Neural progenitor cell (in vitro differentiated cells): ENCODE data around the gene ZDHHC11. TPM values are rescaled to one million over a fixed set of nuclear protein-coding genes. Genes with fewer than 3 reads are reported as not detected.

Experiments
- DNase-seq: peaks from one replicate; pipeline ENCODE4 v3.0.0-alpha.2; 2016; ENCODE audit warnings: low spot score
- H2AFZ ChIP-seq: fragments of 200-600 bp; sonication (generic); replicated peaks from 2 replicates; pipeline ENCODE4 v1.6.1; 2016; ENCODE audit warnings: antibody characterized with exemption
- H3F3A ChIP-seq: fragments of 200-600 bp; sonication (generic); 2 replicates; pipeline ENCODE4 v1.6.1; 2016; ENCODE audit warnings: antibody characterized with exemption, low read depth
- H3K27ac ChIP-seq: fragments of 200-600 bp; sonication (generic); 2 replicates; pipeline ENCODE4 v1.5.1; 2016; ENCODE audit warnings: mild to moderate bottlenecking
- H3K27me3 ChIP-seq: fragments of 200-600 bp; sonication (generic); 2 replicates; pipeline ENCODE4 v1.6.1; 2016; ENCODE audit warnings: mild to moderate bottlenecking, moderate library complexity
- H3K36me3 ChIP-seq: fragments of 200-600 bp; sonication (generic); 2 replicates; pipeline ENCODE4 v1.5.1; 2016
- H3K4me1 ChIP-seq: fragments of 200-600 bp; sonication (generic); 2 replicates; pipeline ENCODE4 v1.6.1; 2016; ENCODE audit warnings: mixed run types
- H3K4me2 ChIP-seq: fragments of 200-600 bp; sonication (generic); 2 replicates; pipeline ENCODE4 v1.6.1; 2016
- H3K4me3 ChIP-seq: fragments of 200-600 bp; sonication (generic); 2 replicates; pipeline ENCODE4 v1.5.1; 2016
- H3K79me2 ChIP-seq: fragments of 200-600 bp; sonication (generic); 2 replicates; pipeline ENCODE4 v1.6.1; 2016; ENCODE audit warnings: low read depth
- H3K9ac ChIP-seq: fragments of 200-600 bp; sonication (generic); 2 replicates; pipeline ENCODE4 v1.6.1; 2016
- H3K9me3 ChIP-seq: fragments of 200-600 bp; sonication (generic); 2 replicates; pipeline ENCODE4 v1.5.1; 2016; ENCODE audit warnings: low read depth
- H4K20me1 ChIP-seq: fragments of 200-600 bp; sonication (generic); 2 replicates; pipeline ENCODE4 v1.6.1; 2016; ENCODE audit warnings: low read depth
- H3K27ac Mint-ChIP-seq: 3 replicates; pipeline ENCODE4 v1.8.0; 2021; ENCODE audit warnings: mixed read lengths
- H3K27me3 Mint-ChIP-seq: 2 replicates; pipeline ENCODE4 v1.8.0; 2022; ENCODE audit warnings: low read depth, mild to moderate bottlenecking, inconsistent platforms, moderate library complexity, mixed read lengths; ENCODE audit not compliant: insufficient read depth
- H3K36me3 Mint-ChIP-seq: 3 replicates; pipeline ENCODE4 v1.8.0; 2021; ENCODE audit warnings: mixed read lengths
- H3K4me1 Mint-ChIP-seq: 3 replicates; pipeline ENCODE4 v1.8.0; 2021; ENCODE audit warnings: mixed read lengths
- H3K4me3 Mint-ChIP-seq: 3 replicates; pipeline ENCODE4 v1.8.0; 2021; ENCODE audit warnings: mild to moderate bottlenecking, moderate library complexity, mixed read lengths
- H3K9me3 Mint-ChIP-seq: 3 replicates; pipeline ENCODE4 v1.8.0; 2020; ENCODE audit warnings: mixed read lengths
- CTCF ChIP-seq: fragments of 200-600 bp; sonication (generic); IDR thresholded peaks from 2 replicates; pipeline ENCODE4 v1.5.1; 2017; ENCODE audit warnings: antibody characterized with exemption, mild to moderate bottlenecking
- EZH2 ChIP-seq: fragments of 200-600 bp; sonication (generic); IDR thresholded peaks from 2 replicates; pipeline ENCODE4 v1.6.1; 2017; ENCODE audit warnings: antibody characterized with exemption, mild to moderate bottlenecking, moderate library complexity
- EZH2phosphoT487 ChIP-seq: fragments of 200-600 bp; sonication (generic); IDR thresholded peaks from 2 replicates; pipeline ENCODE4 v1.6.1; 2017; ENCODE audit warnings: antibody characterized with exemption
- total RNA-seq: library from RNA; depleted of rRNA; stranded (reverse); fragments of >200 nt; gene quantifications from 2 replicates; pipeline ENCODE4 v1.2.3, GENCODE V29; 2015; ENCODE audit warnings: low replicate concordance

ZDHHC11 gene
- total RNA-seq, 1 donor from 2014 or later, result 0.92 TPM

GRCh38 chr5:759781-760362 lies 90.9 kb downstream of the ZDHHC11 start:
- Histone ChIP-seq H2AFZ (no peak overlapping the region), H4K20me1 (no peaks in the 10 kb centered on the region), H3K4me2 (no peak overlapping the region), H3K9me3 (no peaks in the 10 kb centered on the region), H3K36me3 (no peaks in the 10 kb centered on the region), H3K4me3 (no peak overlapping the region), H3K79me2 (no peaks in the 10 kb centered on the region), H3K27ac (no peak overlapping the region), H3K9ac (no peak overlapping the region), H3F3A (no peaks in the 10 kb centered on the region), H3K4me1 (peaks cover 28% of the 10 kb centered on the region), H3K27me3 (no peaks in the 10 kb centered on the region)
- H3K4me3 Mint-ChIP-seq, result no peak overlapping the region
- peaks cover 36% of the 10 kb centered on the region for H3K4me1 Mint-ChIP-seq
- H3K27me3 Mint-ChIP-seq, result peaks cover 12% of the 10 kb centered on the region
- TF ChIP-seq EZH2, result no peak
- TF ChIP-seq CTCF, result no peak
- no peak for TF ChIP-seq EZH2phosphoT487
- no peaks in the 10 kb centered on the region for H3K9me3 Mint-ChIP-seq
- no peak for DNase-seq
- H3K27ac Mint-ChIP-seq, result peak overlapping the region; percentile 27
- H3K36me3 Mint-ChIP-seq, result no peaks in the 10 kb centered on the region

- H3K4me3 ChIP-seq, result no peak overlapping the region
- H3K9me3 ChIP-seq, result no peaks in the 10 kb centered on the region
- no peak overlapping the region for H3K9ac ChIP-seq
- peaks cover 28% of the 10 kb centered on the region for H3K4me1 ChIP-seq
- peak; percentile 43 for DNase-seq
- H3K4me2 ChIP-seq, result no peak overlapping the region
- no peaks in the 10 kb centered on the region for H3F3A ChIP-seq
- Mint-ChIP-seq H3K9me3 (no peaks in the 10 kb centered on the region), H3K4me3 (peak overlapping the region; percentile 60), H3K27me3 (peaks cover 12% of the 10 kb centered on the region), H3K4me1 (peaks cover 36% of the 10 kb centered on the region), H3K36me3 (no peaks in the 10 kb centered on the region), H3K27ac (peak overlapping the region; percentile 96)
- no peak overlapping the region for H3K27ac ChIP-seq
- H4K20me1 ChIP-seq, result no peaks in the 10 kb centered on the region
- no peaks in the 10 kb centered on the region for H3K27me3 ChIP-seq
- no peaks in the 10 kb centered on the region for H3K79me2 ChIP-seq
- no peaks in the 10 kb centered on the region for H3K36me3 ChIP-seq
- no peak for TF ChIP-seq EZH2
- no peak for TF ChIP-seq EZH2phosphoT487
- no peak for TF ChIP-seq CTCF
- H2AFZ ChIP-seq, result no peak overlapping the region
Observed at GRCh38 chr5:759111-759751, 91.6 kb downstream of the ZDHHC11 start.

GRCh38 chr5:758698-759053 lies 92.1 kb downstream of the ZDHHC11 start:
- H3K27ac Mint-ChIP-seq, result peak overlapping the region; percentile 96
- H3K4me3 Mint-ChIP-seq, result peak overlapping the region; percentile 60
- H3K4me1 ChIP-seq, result peaks cover 28% of the 10 kb centered on the region
- no peak overlapping the region for H3K9ac ChIP-seq
- H3F3A ChIP-seq, result no peaks in the 10 kb centered on the region
- no peak overlapping the region for H3K27ac ChIP-seq
- no peak for TF ChIP-seq CTCF
- TF ChIP-seq EZH2phosphoT487, result no peak
- no peak for TF ChIP-seq EZH2
- H2AFZ ChIP-seq, result no peak overlapping the region
- DNase-seq, result no peak
- H3K9me3 ChIP-seq, result no peaks in the 10 kb centered on the region
- no peak overlapping the region for H3K4me3 ChIP-seq
- H3K36me3 ChIP-seq, result no peaks in the 10 kb centered on the region
- peaks cover 12% of the 10 kb centered on the region for H3K27me3 Mint-ChIP-seq
- no peaks in the 10 kb centered on the region for H4K20me1 ChIP-seq
- H3K36me3 Mint-ChIP-seq, result no peaks in the 10 kb centered on the region
- no peaks in the 10 kb centered on the region for H3K27me3 ChIP-seq
- H3K4me1 Mint-ChIP-seq, result peaks cover 36% of the 10 kb centered on the region
- peak overlapping the region; percentile 25 for H3K4me2 ChIP-seq
- H3K9me3 Mint-ChIP-seq, result no peaks in the 10 kb centered on the region
- no peaks in the 10 kb centered on the region for H3K79me2 ChIP-seq
